Hepatocyte (in vitro differentiated cells): ENCODE measurements around the gene HEYL. TPM values are rescaled to one million over a fixed set of nuclear protein-coding genes. Genes with fewer than 3 reads are reported as not detected.
A peak's percentile ranks its signal among the peaks of the same experiment; 100 is the strongest.

ENCODE experiments used
- DNase-seq: peaks from one replicate; pipeline ENCODE4 v3.0.0-alpha.2; 2016; ENCODE audit warnings: low spot score
- H2AFZ ChIP-seq: fragments of 200-600 bp; sonication (generic); 2 replicates; pipeline ENCODE4 v1.6.0; 2016; ENCODE audit warnings: antibody characterized with exemption, mild to moderate bottlenecking
- H3K27ac ChIP-seq: fragments of 200-600 bp; sonication (generic); 2 replicates; pipeline ENCODE4 v1.5.1; 2016; ENCODE audit warnings: mild to moderate bottlenecking
- H3K27me3 ChIP-seq: fragments of 200-600 bp; sonication (generic); 2 replicates; pipeline ENCODE4 v1.6.1; 2016
- H3K36me3 ChIP-seq: fragments of 200-600 bp; sonication (generic); replicated peaks from 2 replicates; pipeline ENCODE4 v1.5.1; 2016; ENCODE audit warnings: low read depth; ENCODE audit not compliant: insufficient read depth
- H3K4me1 ChIP-seq: fragments of 200-600 bp; sonication (generic); 2 replicates; pipeline ENCODE4 v1.5.1; 2016; ENCODE audit warnings: mild to moderate bottlenecking, moderate library complexity; ENCODE audit not compliant: insufficient read depth
- H3K4me2 ChIP-seq: fragments of 200-600 bp; sonication (generic); 2 replicates; pipeline ENCODE4 v1.6.0; 2016
- H3K4me3 ChIP-seq: fragments of 200-600 bp; sonication (generic); 2 replicates; pipeline ENCODE4 v1.5.1; 2016; ENCODE audit warnings: mild to moderate bottlenecking
- H3K79me2 ChIP-seq: fragments of 200-600 bp; sonication (generic); 2 replicates; pipeline ENCODE4 v1.6.0; 2017; ENCODE audit warnings: mild to moderate bottlenecking
- H3K9me2 ChIP-seq: fragments of 200-600 bp; sonication (generic); replicated peaks from 2 replicates; pipeline ENCODE4 v1.6.0; 2017; ENCODE audit warnings: mild to moderate bottlenecking; ENCODE audit not compliant: insufficient read depth
- H3K9me3 ChIP-seq: fragments of 200-600 bp; sonication (generic); 2 replicates; pipeline ENCODE4 v1.5.1; 2016; ENCODE audit warnings: low read depth, mild to moderate bottlenecking
- H4K20me1 ChIP-seq: fragments of 200-600 bp; sonication (generic); 2 replicates; pipeline ENCODE4 v1.6.0; 2016; ENCODE audit warnings: mild to moderate bottlenecking; ENCODE audit not compliant: insufficient read depth, poor library complexity, severe bottlenecking
- EZH2 ChIP-seq: fragments of 200-600 bp; sonication (generic); IDR thresholded peaks from 2 replicates; pipeline ENCODE4 v1.6.1; 2016; ENCODE audit warnings: antibody characterized with exemption, mild to moderate bottlenecking, borderline replicate concordance
- EZH2phosphoT487 ChIP-seq: fragments of 200-600 bp; sonication (generic); IDR thresholded peaks from one replicate; pipeline ENCODE4 v1.6.1; 2018; ENCODE audit warnings: antibody characterized with exemption, mild to moderate bottlenecking, low read depth, moderate library complexity; ENCODE audit not compliant: unreplicated experiment, severe bottlenecking
- WGBS: methylation state at CpG from one replicate; pipeline ENCODE4 v1.1.6; 2016; ENCODE audit warnings: low lambda C conversion rate; ENCODE audit errors: missing lambda C conversion rate; 5-methylcytosine and 5-hydroxymethylcytosine counted together
- polyA plus RNA-seq: library from polyadenylated mRNA; unstranded; fragments of >200 nt; fragmentation: Nextera tagmentation; extraction: Ambion mirVana; gene quantifications from 2 replicates; pipeline ENCODE4 v1.2.1, GENCODE V29; 2016
- total RNA-seq: library from RNA; depleted of rRNA; stranded (reverse); fragments of >200 nt; gene quantifications from 2 replicates; pipeline ENCODE4 v1.2.3, GENCODE V29; 2014
- TF ChIP-seq, protein P1 (sequence below): fragments of 200-600 bp; sonication (generic); IDR thresholded peaks from 2 replicates; pipeline ENCODE4 v1.5.1; 2016; ENCODE audit warnings: antibody characterized with exemption, mild to moderate bottlenecking; ENCODE audit not compliant: poor library complexity

The HEYL gene
- total and polyA plus RNA-seq, 2 experiments from 2014 or later, result 10.9 to 24.8 TPM

- H4K20me1 ChIP-seq, result no peaks in the 10 kb centered on the region
- H3K9me2 ChIP-seq, result no peaks in the 10 kb centered on the region
- H3K79me2 ChIP-seq, result peaks cover 9% of the 10 kb centered on the region
- no peaks in the 10 kb centered on the region for H3K36me3 ChIP-seq
- H3K27ac ChIP-seq, result no peak overlapping the region
- no peak overlapping the region for H3K4me3 ChIP-seq
- peaks cover 32% of the 10 kb centered on the region for H3K27me3 ChIP-seq
- peaks cover under 1% of the 10 kb centered on the region for H3K4me1 ChIP-seq
- no peak overlapping the region for H3K4me2 ChIP-seq
- H3K9me3 ChIP-seq, result no peaks in the 10 kb centered on the region
- WGBS, result 83% methylated on average over 8 of the region's 8 CpGs
- H2AFZ ChIP-seq, result no peak overlapping the region
- DNase-seq, result no peak
- TF ChIP-seq, protein P1, sequence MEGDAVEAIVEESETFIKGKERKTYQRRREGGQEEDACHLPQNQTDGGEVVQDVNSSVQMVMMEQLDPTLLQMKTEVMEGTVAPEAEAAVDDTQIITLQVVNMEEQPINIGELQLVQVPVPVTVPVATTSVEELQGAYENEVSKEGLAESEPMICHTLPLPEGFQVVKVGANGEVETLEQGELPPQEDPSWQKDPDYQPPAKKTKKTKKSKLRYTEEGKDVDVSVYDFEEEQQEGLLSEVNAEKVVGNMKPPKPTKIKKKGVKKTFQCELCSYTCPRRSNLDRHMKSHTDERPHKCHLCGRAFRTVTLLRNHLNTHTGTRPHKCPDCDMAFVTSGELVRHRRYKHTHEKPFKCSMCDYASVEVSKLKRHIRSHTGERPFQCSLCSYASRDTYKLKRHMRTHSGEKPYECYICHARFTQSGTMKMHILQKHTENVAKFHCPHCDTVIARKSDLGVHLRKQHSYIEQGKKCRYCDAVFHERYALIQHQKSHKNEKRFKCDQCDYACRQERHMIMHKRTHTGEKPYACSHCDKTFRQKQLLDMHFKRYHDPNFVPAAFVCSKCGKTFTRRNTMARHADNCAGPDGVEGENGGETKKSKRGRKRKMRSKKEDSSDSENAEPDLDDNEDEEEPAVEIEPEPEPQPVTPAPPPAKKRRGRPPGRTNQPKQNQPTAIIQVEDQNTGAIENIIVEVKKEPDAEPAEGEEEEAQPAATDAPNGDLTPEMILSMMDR, result no peak
- no peak for TF ChIP-seq EZH2phosphoT487
- no peak for TF ChIP-seq EZH2
These were observed 1.4 kb upstream of the HEYL start for GRCh38 chr1:39640861-39641260.

- Histone ChIP-seq H3K27ac (no peak overlapping the region), H3K9me3 (no peaks in the 10 kb centered on the region), H3K36me3 (no peaks in the 10 kb centered on the region), H3K9me2 (no peaks in the 10 kb centered on the region), H3K79me2 (peaks cover 9% of the 10 kb centered on the region), H3K4me1 (no peaks in the 10 kb centered on the region), H3K4me2 (peak overlapping the region; percentile 83), H2AFZ (no peak overlapping the region), H4K20me1 (no peaks in the 10 kb centered on the region), H3K27me3 (peaks cover 49% of the 10 kb centered on the region), H3K4me3 (peak overlapping the region; percentile 18)
- no peak for DNase-seq
- TF ChIP-seq EZH2 (no peak), EZH2phosphoT487 (no peak)
- TF ChIP-seq, protein P1, result no peak
- whole genome bisulfite sequencing, result 78% methylated on average over 3 of the region's 3 CpGs
These were observed 508 bp downstream of the HEYL start for GRCh38 chr1:39638965-39639304.

GRCh38 chr1:39637361-39637760, 2.1 kb downstream of the HEYL start:
- DNase-seq, result no peak
- Histone ChIP-seq H3K36me3 (no peaks in the 10 kb centered on the region), H3K4me3 (no peak overlapping the region), H3K27me3 (peaks cover 63% of the 10 kb centered on the region), H3K9me2 (no peaks in the 10 kb centered on the region), H3K4me1 (no peaks in the 10 kb centered on the region), H3K79me2 (peaks cover 9% of the 10 kb centered on the region), H2AFZ (no peak overlapping the region), H4K20me1 (no peaks in the 10 kb centered on the region), H3K27ac (no peak overlapping the region), H3K9me3 (no peaks in the 10 kb centered on the region), H3K4me2 (peak overlapping the region; percentile 83)
- 57% methylated on average over 4 of the region's 4 CpGs for WGBS
- no peak for TF ChIP-seq EZH2
- TF ChIP-seq, protein P1, result no peak
- TF ChIP-seq EZH2phosphoT487, result no peak

- Histone ChIP-seq H4K20me1 (no peaks in the 10 kb centered on the region), H3K27me3 (peaks cover 71% of the 10 kb centered on the region), H3K4me3 (no peak overlapping the region), H3K4me2 (peak overlapping the region; percentile 83), H3K9me2 (no peaks in the 10 kb centered on the region), H2AFZ (no peak overlapping the region), H3K79me2 (peaks cover 9% of the 10 kb centered on the region), H3K36me3 (no peaks in the 10 kb centered on the region), H3K9me3 (no peaks in the 10 kb centered on the region), H3K4me1 (no peaks in the 10 kb centered on the region), H3K27ac (peak overlapping the region; percentile 43)
- 69% methylated on average over 2 of the region's 2 CpGs for WGBS
- no peak for TF ChIP-seq EZH2phosphoT487
- TF ChIP-seq EZH2, result no peak
- TF ChIP-seq, protein P1, result no peak
- DNase-seq, result no peak
These were observed 3.6 kb downstream of the HEYL start for GRCh38 chr1:39635871-39636210.
